Mucosa of descending colon (tissue), 3 donors: ENCODE measurements around the gene FRAS1. TPM values are rescaled to one million over a fixed set of nuclear protein-coding genes. Genes with fewer than 3 reads are reported as not detected.

Source experiments
- ATAC-seq: fragments of 200-7000 bp; cut with Tn5 transposase; one replicate; pipeline ENCODE4 v1.9.1; 2020; ENCODE audit warnings: mild to moderate bottlenecking, moderate library complexity
- DNase-seq, 3 donors: peaks; one replicate each; pipeline ENCODE4 v3.0.0-alpha.2; 2020
- H3K36me3 ChIP-seq: fragments of 200-600 bp; one replicate; pipeline ENCODE4 v1.8.0; 2021; ENCODE audit warnings: low read depth, mild to moderate bottlenecking
- H3K4me1 ChIP-seq: fragments of 200-600 bp; one replicate; pipeline ENCODE4 v1.8.0; 2021; ENCODE audit warnings: low read depth, mild to moderate bottlenecking
- H3K4me3 ChIP-seq: fragments of 200-600 bp; one replicate; pipeline ENCODE4 v1.8.0; 2021; ENCODE audit warnings: mild to moderate bottlenecking
- H3K9me3 ChIP-seq: fragments of 200-600 bp; one replicate; pipeline ENCODE4 v1.8.0; 2021; ENCODE audit warnings: mild to moderate bottlenecking
- CTCF ChIP-seq: fragments of 200-600 bp; IDR thresholded peaks from one replicate; pipeline ENCODE4 v1.8.0; 2022; ENCODE audit warnings: antibody characterized with exemption, mild to moderate bottlenecking
- intact Hi-C, 2 donors: fragments of 100-400 bp; cut with DNase I in 1 of 2; cut with micrococcal nuclease in 1 of 2; formaldehyde crosslinking; loops; one replicate each; pipeline versions ENCODE4 v1.11.0 to v1.11.1; 2022; cut with DNase I, micrococcal nuclease
- total RNA-seq, 3 donors: library from RNA; stranded (reverse); fragmentation: NEBNext Ultra II Directional in 2 of 3; extraction: Animal tissue kit (Norgen Biotek cat#: 25700) in 2 of 3; gene quantifications; one replicate each; pipeline versions ENCODE4 v1.2.1 to v1.2.4, GENCODE V29; 2021 to 2023
- donor health status: DM: no; HTN: no; CAD: no; lungs with moderate emphysema.
- donor health status: DM: no; HTN: no; CAD: no.
- donor health status: DM: no; HTN: yes; CAD: no.

Gene FRAS1
- total RNA-seq, 3 donors from 2014 or later, result 1.2 to 9.3 (median 2.2) TPM

DNA sequence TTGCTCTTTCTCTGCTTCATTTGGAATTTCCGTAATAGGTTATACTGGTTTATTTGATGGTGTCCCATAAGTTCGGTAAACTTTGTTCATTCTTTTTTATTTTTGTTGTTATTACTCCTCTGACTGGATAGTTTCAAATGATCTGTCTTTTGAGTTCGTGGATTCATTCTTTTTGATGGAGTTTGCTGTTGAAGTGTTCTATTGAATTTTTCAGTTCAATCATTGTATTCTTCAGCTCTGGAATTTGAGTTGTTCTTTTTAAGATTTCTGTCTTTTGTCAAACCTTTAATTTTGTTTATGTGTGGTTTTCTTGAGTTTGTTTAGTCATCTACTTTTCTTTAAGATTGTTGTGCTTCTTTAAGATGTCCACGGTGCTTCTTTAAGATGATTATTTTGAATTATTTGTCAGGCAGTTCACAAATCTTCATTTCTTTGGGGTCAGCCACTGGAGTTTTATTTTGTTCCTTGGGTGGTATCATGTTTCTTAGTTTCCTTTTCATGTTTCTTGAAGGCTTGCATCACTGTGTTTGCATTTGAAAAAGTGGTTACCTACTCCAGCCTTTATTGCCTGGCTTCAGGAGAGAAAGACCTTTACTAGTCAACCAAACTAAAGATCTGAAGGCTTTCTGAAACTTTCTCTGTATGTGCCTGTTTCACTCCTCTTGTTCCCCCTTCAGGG is 339.6 kb downstream of the FRAS1 start:
- DNase-seq, result no peak
- Histone ChIP-seq H3K36me3 (no peaks in the 10 kb centered on the region), H3K9me3 (no peaks in the 10 kb centered on the region), H3K4me1 (no peaks in the 10 kb centered on the region), H3K4me3 (no peak overlapping the region)
- ATAC-seq, result no peak
- intact Hi-C loops, result no loop called here
- no peak for TF ChIP-seq CTCF

DNA sequence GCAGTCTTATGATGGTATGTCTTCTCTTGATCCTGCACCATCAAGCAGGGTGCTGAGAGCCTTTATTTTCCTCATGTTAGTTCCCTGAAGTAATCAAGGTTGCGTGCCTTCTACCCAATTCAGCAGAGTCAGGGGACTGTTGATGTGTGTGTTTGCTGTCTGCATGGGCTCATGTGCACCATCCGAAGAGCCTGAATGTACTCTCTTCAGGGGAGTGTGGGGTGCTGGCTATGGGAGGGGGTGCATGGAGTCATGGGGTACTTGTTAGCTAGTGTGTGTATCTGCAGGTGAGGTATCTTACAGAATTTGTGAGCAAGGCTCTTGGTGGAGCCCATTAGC is 340.1 kb downstream of the FRAS1 start:
- ATAC-seq, result no peak
- no peak for DNase-seq
- TF ChIP-seq CTCF, result no peak
- H3K36me3 ChIP-seq, result no peaks in the 10 kb centered on the region
- H3K4me3 ChIP-seq, result no peak overlapping the region
- intact Hi-C loops, result no loop called here
- H3K4me1 ChIP-seq, result no peaks in the 10 kb centered on the region
- H3K9me3 ChIP-seq, result no peaks in the 10 kb centered on the region

GRCh38 chr4:78409612-78410202 is 352.6 kb downstream of the FRAS1 start:
- DNase-seq, result no peak
- peak; percentile 66 for ATAC-seq
- Histone ChIP-seq H3K36me3 (no peaks in the 10 kb centered on the region), H3K4me3 (no peak overlapping the region), H3K4me1 (no peaks in the 10 kb centered on the region), H3K9me3 (no peaks in the 10 kb centered on the region)
- no peak for TF ChIP-seq CTCF
- intact Hi-C loops, result no loop called here

DNA sequence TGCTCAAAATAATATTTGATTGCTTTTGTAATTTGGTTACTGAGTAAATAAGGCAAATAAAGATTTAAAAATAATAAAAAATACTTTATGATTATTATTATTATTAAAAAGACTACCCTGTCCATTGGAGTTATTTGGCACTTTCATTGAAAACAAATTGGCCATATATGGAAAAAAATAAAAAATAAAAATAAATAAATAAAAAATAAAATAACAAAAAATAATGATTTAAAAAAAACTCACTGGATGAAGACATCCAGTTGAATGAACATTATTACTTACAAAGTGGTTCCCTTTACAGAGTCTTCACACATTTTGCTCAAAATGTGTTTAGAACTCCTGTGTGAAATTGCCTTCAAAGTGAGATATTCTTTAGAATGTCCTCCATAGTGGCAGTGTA is 353.1 kb downstream of the FRAS1 start:
- no peak for TF ChIP-seq CTCF
- Histone ChIP-seq H3K36me3 (no peaks in the 10 kb centered on the region), H3K4me1 (no peaks in the 10 kb centered on the region), H3K9me3 (no peaks in the 10 kb centered on the region), H3K4me3 (no peak overlapping the region)
- ATAC-seq (no peak), DNase-seq (no peak)
- intact Hi-C loops, result no loop called here

- Histone ChIP-seq H3K4me3 (no peak overlapping the region), H3K4me1 (no peaks in the 10 kb centered on the region), H3K9me3 (no peaks in the 10 kb centered on the region), H3K36me3 (no peaks in the 10 kb centered on the region)
- DNase-seq (no peak), ATAC-seq (no peak)
- intact Hi-C loops, result no loop called here
- TF ChIP-seq CTCF, result no peak
These were observed 353.6 kb downstream of the FRAS1 start for GRCh38 chr4:78410676-78411075.
